T-helper 22 cell (primary cell): ENCODE measurements around the gene LACTBL1.
A peak's percentile ranks its signal among the peaks of the same experiment; 100 is the strongest.
"Not testable (repeated sequence)": the region's sequence is repeated elsewhere in the genome, so short reads cannot be mapped to it uniquely, and the experiment has no call there.

Experiments
- DNase-seq: peaks from one replicate; pipeline ENCODE4 v3.0.0-alpha.2; 2020; ENCODE audit warnings: low read depth

The LACTBL1 gene

GRCh38 chr1:22972760-22973159 lies at the start of gene LACTBL1:
LACTBL1 (minus strand) TSS chr1:22972866; CDS start chr1:22972316, 550 bp downstream.
- no peak for DNase-seq

GRCh38 chr1:23021834-23022233 lies 49.2 kb upstream of the LACTBL1 start:
- no peak for DNase-seq

- DNase-seq, result no peak
These were observed 48.2 kb upstream of the LACTBL1 start for GRCh38 chr1:23020706-23021405.

- DNase-seq, result no peak
These were observed 47.4 kb upstream of the LACTBL1 start for GRCh38 chr1:23019863-23020625.

- DNase-seq, result peak; percentile 81
These were observed 46.6 kb upstream of the LACTBL1 start, which contains the start of gene KDM1A for GRCh38 chr1:23019094-23019862. KDM1A (plus strand) TSS chr1:23019468; CDS start chr1:23019597, 129 bp downstream.

- no peak for DNase-seq
These were observed 46.0 kb upstream of the LACTBL1 start for GRCh38 chr1:23018661-23019093.

- no peak for DNase-seq
These were observed 41.0 kb upstream of the LACTBL1 start for GRCh38 chr1:23013657-23014056.

GRCh38 chr1:23010025-23010424 lies 37.4 kb upstream of the LACTBL1 start:
- DNase-seq, result not testable (repeated sequence)

- no peak for DNase-seq
These were observed 36.2 kb upstream of the LACTBL1 start for GRCh38 chr1:23008901-23009300.

- DNase-seq, result no peak
These were observed 34.4 kb upstream of the LACTBL1 start for GRCh38 chr1:23007106-23007505.

GRCh38 chr1:23004769-23005168 lies 32.1 kb upstream of the LACTBL1 start:
- not testable (repeated sequence) for DNase-seq

GRCh38 chr1:23004112-23004511 lies 31.4 kb upstream of the LACTBL1 start:
- no peak for DNase-seq

- not testable (repeated sequence) for DNase-seq
These were observed 29.6 kb upstream of the LACTBL1 start for GRCh38 chr1:23002218-23002617.

- DNase-seq, result not testable (repeated sequence)
These were observed 27.5 kb upstream of the LACTBL1 start for GRCh38 chr1:23000133-23000532.

GRCh38 chr1:22997528-22997927 lies 24.9 kb upstream of the LACTBL1 start:
- DNase-seq, result not testable (repeated sequence)

- no peak for DNase-seq
These were observed 23.1 kb upstream of the LACTBL1 start for GRCh38 chr1:22995774-22996173.

GRCh38 chr1:22993220-22993795 lies 20.6 kb upstream of the LACTBL1 start:
- not testable (repeated sequence) for DNase-seq

GRCh38 chr1:22992384-22992783 lies 19.7 kb upstream of the LACTBL1 start:
- DNase-seq, result not testable (repeated sequence)

- DNase-seq, result no peak
These were observed 11.3 kb upstream of the LACTBL1 start for GRCh38 chr1:22983944-22984343.

- not testable (repeated sequence) for DNase-seq
These were observed 7.8 kb upstream of the LACTBL1 start for GRCh38 chr1:22980471-22980790.

- no peak for DNase-seq
These were observed 5.6 kb upstream of the LACTBL1 start for GRCh38 chr1:22978299-22978698.
